Measurements from ENCODE around the gene PDGFD. TPM values are rescaled to one million over a fixed set of nuclear protein-coding genes. Genes with fewer than 3 reads are reported as not detected.

The PDGFD gene
- total RNA-seq, 1 donor from 2014 or later = 10.9 TPM

GRCh38 chr11:104122011-104122635, 41.8 kb downstream of the PDGFD start:
- Histone ChIP-seq H3K9me3 (replicated peaks) (peaks cover 9% of the 10 kb centered on the region), H3K4me1 (peaks cover 31% of the 10 kb centered on the region), H3K4me3 (no peak overlapping the region), H3K27me3 (ENCODE audit: low read depth) (no peaks in the 10 kb centered on the region), H3K36me3 (no peaks in the 10 kb centered on the region), H3K27ac (replicated peaks) (peak overlapping the region; percentile 22)
- no peak for DNase-seq
- TF ChIP-seq, protein P1, sequence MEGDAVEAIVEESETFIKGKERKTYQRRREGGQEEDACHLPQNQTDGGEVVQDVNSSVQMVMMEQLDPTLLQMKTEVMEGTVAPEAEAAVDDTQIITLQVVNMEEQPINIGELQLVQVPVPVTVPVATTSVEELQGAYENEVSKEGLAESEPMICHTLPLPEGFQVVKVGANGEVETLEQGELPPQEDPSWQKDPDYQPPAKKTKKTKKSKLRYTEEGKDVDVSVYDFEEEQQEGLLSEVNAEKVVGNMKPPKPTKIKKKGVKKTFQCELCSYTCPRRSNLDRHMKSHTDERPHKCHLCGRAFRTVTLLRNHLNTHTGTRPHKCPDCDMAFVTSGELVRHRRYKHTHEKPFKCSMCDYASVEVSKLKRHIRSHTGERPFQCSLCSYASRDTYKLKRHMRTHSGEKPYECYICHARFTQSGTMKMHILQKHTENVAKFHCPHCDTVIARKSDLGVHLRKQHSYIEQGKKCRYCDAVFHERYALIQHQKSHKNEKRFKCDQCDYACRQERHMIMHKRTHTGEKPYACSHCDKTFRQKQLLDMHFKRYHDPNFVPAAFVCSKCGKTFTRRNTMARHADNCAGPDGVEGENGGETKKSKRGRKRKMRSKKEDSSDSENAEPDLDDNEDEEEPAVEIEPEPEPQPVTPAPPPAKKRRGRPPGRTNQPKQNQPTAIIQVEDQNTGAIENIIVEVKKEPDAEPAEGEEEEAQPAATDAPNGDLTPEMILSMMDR (IDR thresholded peaks at IDR 0.05; ENCODE audit: borderline replicate concordance) = no peak
- intact Hi-C loops (cut with micrococcal nuclease) = no loop called here

DNA sequence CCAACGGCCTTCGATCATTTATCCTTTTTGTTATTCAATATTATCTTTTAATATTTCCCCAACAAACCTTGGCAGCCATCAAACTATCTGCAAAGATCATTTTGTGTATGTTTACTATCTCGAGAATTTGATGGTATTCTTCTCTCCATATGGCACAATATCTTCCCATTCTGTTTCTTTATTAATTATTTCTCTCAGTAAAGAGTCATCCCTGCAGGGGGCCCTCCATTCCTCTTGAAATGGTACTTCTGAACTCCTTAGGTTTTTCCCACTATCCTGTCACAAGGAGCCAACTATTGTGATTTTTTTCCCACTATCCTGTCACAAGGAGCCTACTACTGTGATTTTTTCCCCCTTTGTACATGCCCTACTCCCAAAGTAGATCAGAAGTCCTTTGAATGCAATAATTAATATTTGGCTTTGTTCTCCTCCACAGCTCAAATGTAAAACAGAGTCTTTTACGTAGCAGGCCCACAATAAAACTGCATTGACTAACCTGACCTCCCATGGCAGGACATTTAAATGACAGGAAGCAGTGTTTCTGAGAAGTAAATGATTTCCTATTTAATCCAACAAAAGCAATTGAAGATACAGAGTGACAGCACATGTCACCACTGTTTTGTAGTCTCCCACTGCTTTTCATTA, 43.3 kb downstream of the PDGFD start:
- no peak for DNase-seq
- Histone ChIP-seq H3K36me3 (no peaks in the 10 kb centered on the region), H3K27ac (replicated peaks) (peak overlapping the region; percentile 28)

GRCh38 chr11:104118105-104118744, 45.7 kb downstream of the PDGFD start:
- no peaks in the 10 kb centered on the region for H3K36me3 ChIP-seq
- no peak for DNase-seq
- H3K27me3 ChIP-seq (ENCODE audit: low read depth) = no peaks in the 10 kb centered on the region
- H3K4me1 ChIP-seq = peaks cover 11% of the 10 kb centered on the region
- no peak overlapping the region for H3K27ac ChIP-seq (replicated peaks)
- H3K9me3 ChIP-seq (replicated peaks) = peaks cover 29% of the 10 kb centered on the region
- TF ChIP-seq, protein P1 (IDR thresholded peaks at IDR 0.05; ENCODE audit: borderline replicate concordance) = no peak
- no peak overlapping the region for H3K4me3 ChIP-seq
- intact Hi-C loops (cut with micrococcal nuclease) = no loop called here

More for the DNA sequence above, 43.3 kb downstream of the PDGFD start:
- no peaks in the 10 kb centered on the region for H3K27me3 ChIP-seq (ENCODE audit: low read depth)
- TF ChIP-seq, protein P1 (IDR thresholded peaks at IDR 0.05; ENCODE audit: borderline replicate concordance) = peak; percentile 11
- H3K4me1 ChIP-seq = peaks cover 30% of the 10 kb centered on the region
- intact Hi-C loops (cut with micrococcal nuclease) = no loop called here
- H3K4me3 ChIP-seq = no peak overlapping the region
- H3K9me3 ChIP-seq (replicated peaks) = peaks cover 24% of the 10 kb centered on the region

- H3K27ac ChIP-seq (replicated peaks) = no peak overlapping the region
- H3K27me3 ChIP-seq (ENCODE audit: low read depth) = no peaks in the 10 kb centered on the region
- TF ChIP-seq, protein P1 (IDR thresholded peaks at IDR 0.05; ENCODE audit: borderline replicate concordance) = no peak
- peaks cover 35% of the 10 kb centered on the region for H3K9me3 ChIP-seq (replicated peaks)
- no peak for DNase-seq
- peaks cover 3% of the 10 kb centered on the region for H3K4me1 ChIP-seq
- no peaks in the 10 kb centered on the region for H3K36me3 ChIP-seq
- no peak overlapping the region for H3K4me3 ChIP-seq
- intact Hi-C loops (cut with micrococcal nuclease) = no loop called here
Measured at GRCh38 chr11:104113541-104113940, 50.4 kb downstream of the PDGFD start.

DNA sequence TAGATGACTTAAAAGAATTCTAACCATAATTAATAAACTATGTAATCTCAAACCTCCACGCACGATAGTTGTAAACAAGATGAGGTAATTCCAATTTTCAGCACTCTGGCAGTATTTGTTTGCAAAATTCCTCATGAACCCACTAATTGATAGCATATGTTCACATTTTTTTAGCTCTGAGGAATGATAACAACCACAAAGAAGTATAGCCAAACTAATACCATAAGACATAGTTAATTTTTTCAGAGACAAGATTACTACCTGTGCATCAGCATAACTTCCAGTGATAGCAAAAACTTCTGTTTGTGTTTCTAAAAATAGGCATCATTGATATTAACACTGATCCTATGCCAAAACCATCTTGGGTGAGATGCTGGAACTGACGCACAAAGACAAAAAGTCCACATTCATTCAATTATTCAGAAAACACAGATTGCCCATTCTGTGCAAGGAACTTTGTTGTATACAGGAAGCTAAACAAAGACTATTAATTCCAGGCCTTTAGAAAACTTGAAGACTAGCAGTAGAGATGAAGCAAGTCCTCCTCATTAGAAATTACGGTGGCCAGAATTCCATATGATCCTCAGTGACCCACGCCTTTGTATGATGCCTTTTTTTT, 57.7 kb downstream of the PDGFD start:
- peaks cover 12% of the 10 kb centered on the region for H3K9me3 ChIP-seq (replicated peaks)
- TF ChIP-seq, protein P1 (IDR thresholded peaks at IDR 0.05; ENCODE audit: borderline replicate concordance) = no peak
- no peak overlapping the region for H3K27ac ChIP-seq (replicated peaks)
- no peak for DNase-seq
- peaks cover 19% of the 10 kb centered on the region for H3K4me1 ChIP-seq
- H3K36me3 ChIP-seq = no peaks in the 10 kb centered on the region
- intact Hi-C loops (cut with micrococcal nuclease) = no loop called here
- no peaks in the 10 kb centered on the region for H3K27me3 ChIP-seq (ENCODE audit: low read depth)
- H3K4me3 ChIP-seq = no peak overlapping the region
